Liver (tissue), 9 donors: ENCODE results near the gene CLTA. TPM values are rescaled to one million over a fixed set of nuclear protein-coding genes. Genes with fewer than 3 reads are reported as not detected.

Source experiments
- DNase-seq: peaks from one replicate; pipeline ENCODE4 v3.0.0-alpha.2; 2017; ENCODE audit warnings: low spot score
- H3K27ac ChIP-seq, 2 donors: one replicate each; pipeline ENCODE4 v1.7.0; 2013; ENCODE audit warnings: inconsistent platforms in 2 of 2, low read length in 2 of 2, control low read depth in 1 of 2, low read depth in 1 of 2, mild to moderate bottlenecking in 1 of 2
- H3K27me3 ChIP-seq, 4 donors: one replicate each; pipeline versions ENCODE4 v1.6.1 to v1.7.0; 2013; ENCODE audit warnings: low read length in 3 of 4, inconsistent platforms in 1 of 4, mild to moderate bottlenecking in 1 of 4, moderate library complexity in 1 of 4; ENCODE audit not compliant: control insufficient read depth in 4 of 4, insufficient read depth in 4 of 4
- H3K36me3 ChIP-seq, 4 donors: one replicate each; pipeline versions ENCODE4 v1.6.1 to v1.7.0; 2013; ENCODE audit warnings: low read length in 3 of 4, mild to moderate bottlenecking in 3 of 4, low read depth in 1 of 4, moderate library complexity in 1 of 4; ENCODE audit not compliant: control insufficient read depth in 4 of 4, insufficient read depth in 3 of 4
- H3K4me1 ChIP-seq, 4 donors: one replicate each; pipeline versions ENCODE4 v1.6.1 to v1.7.0; 2013; ENCODE audit warnings: low read length in 3 of 4, mild to moderate bottlenecking in 3 of 4, moderate library complexity in 1 of 4; ENCODE audit not compliant: control insufficient read depth in 4 of 4, insufficient read depth in 4 of 4
- H3K4me3 ChIP-seq, 3 donors: one replicate each; pipeline versions ENCODE4 v1.6.1 to v1.7.0; 2013; ENCODE audit warnings: low read length in 3 of 3, control low read depth in 1 of 3, low read depth in 1 of 3, mild to moderate bottlenecking in 1 of 3
- H3K9ac ChIP-seq, 2 donors: one replicate each; pipeline ENCODE4 v1.7.0; 2013; ENCODE audit warnings: low read length in 2 of 2, mild to moderate bottlenecking in 2 of 2, moderate library complexity in 2 of 2, control low read depth in 1 of 2, low read depth in 1 of 2
- H3K9me3 ChIP-seq, 4 donors: one replicate each; pipeline versions ENCODE4 v1.6.1 to v1.7.0; 2013; ENCODE audit warnings: low read length in 3 of 4; ENCODE audit not compliant: control insufficient read depth in 4 of 4
- CTCF ChIP-seq: fragments of 150-350 bp; IDR thresholded peaks from 2 replicates; pipeline ENCODE4 v1.5.1; 2017; ENCODE audit warnings: improper control_type of control experiment, low read depth, low read length; ENCODE audit not compliant: missing input control
- EGR1 ChIP-seq, 2 donors: IDR thresholded peaks; 2 replicates each; pipeline ENCODE4 v1.6.1; 2016 to 2018; ENCODE audit warnings: antibody characterized with exemption in 2 of 2, low read depth in 2 of 2
- FOXA1 ChIP-seq: IDR thresholded peaks from 2 replicates; pipeline ENCODE4 v1.6.1; 2016; ENCODE audit warnings: antibody characterized with exemption
- FOXA2 ChIP-seq: IDR thresholded peaks from 2 replicates; pipeline ENCODE4 v1.6.1; 2016; ENCODE audit warnings: antibody characterized with exemption
- GABPA ChIP-seq, 2 donors: IDR thresholded peaks in 1 of 2; conservative IDR thresholded peaks in 1 of 2; 2 replicates each; pipeline ENCODE4 v1.6.1; 2016; ENCODE audit warnings: antibody characterized with exemption in 2 of 2, mild to moderate bottlenecking in 1 of 2, moderate library complexity in 1 of 2
- HNF4A ChIP-seq, 2 donors: conservative IDR thresholded peaks; 2 replicates each; pipeline ENCODE4 v1.6.1; 2016; ENCODE audit warnings: antibody characterized with exemption in 2 of 2, mild to moderate bottlenecking in 2 of 2
- JUND ChIP-seq, 2 donors: IDR thresholded peaks; 2 replicates each; pipeline ENCODE4 v1.6.1; 2016; ENCODE audit warnings: antibody characterized with exemption in 2 of 2
- NR2F2 ChIP-seq: IDR thresholded peaks from 2 replicates; pipeline ENCODE4 v1.6.1; 2016; ENCODE audit warnings: antibody characterized with exemption
- RAD21 ChIP-seq, 2 donors: IDR thresholded peaks; 2 replicates each; pipeline ENCODE4 v1.6.1; 2016; ENCODE audit warnings: antibody characterized with exemption in 2 of 2, mild to moderate bottlenecking in 2 of 2
- RXRA ChIP-seq, 2 donors: IDR thresholded peaks; 2 replicates each; pipeline ENCODE4 v1.6.1; 2017 to 2018; ENCODE audit warnings: antibody characterized with exemption in 2 of 2, mild to moderate bottlenecking in 1 of 2
- TAF1 ChIP-seq: conservative IDR thresholded peaks from 2 replicates; pipeline ENCODE4 v1.6.1; 2016; ENCODE audit warnings: antibody characterized with exemption, mild to moderate bottlenecking
- YY1 ChIP-seq: IDR thresholded peaks from 2 replicates; pipeline ENCODE4 v1.6.1; 2016; ENCODE audit warnings: antibody characterized with exemption, mild to moderate bottlenecking
- WGBS: extraction: QIAGEN DNeasy Blood & Tissue Kit; methylation state at CpG from one replicate; pipeline ENCODE4 v1.1.7; 2013; 5-methylcytosine and 5-hydroxymethylcytosine counted together
- polyA plus RNA-seq, 2 donors: library from polyadenylated mRNA; stranded (reverse) in 1 of 2; unstranded in 1 of 2; fragments of 200-250 nt in 1 of 2; fragments of >200 nt in 1 of 2; fragmentation: Nextera tagmentation in 1 of 2; extraction: Ambion mirVana in 1 of 2; gene quantifications; one replicate each; pipeline versions ENCODE4 v1.2.1 to v1.2.3, GENCODE V29; 2013 to 2015
- total RNA-seq, 2 donors: library from RNA; depleted of rRNA; stranded (reverse); fragments of >200 nt; gene quantifications; one replicate each; pipeline ENCODE4 v1.2.3, GENCODE V29; 2014
- TF ChIP-seq, protein P1 (sequence below): IDR thresholded peaks from 2 replicates; pipeline ENCODE4 v1.6.1; 2016; ENCODE audit warnings: antibody characterized with exemption
- TF ChIP-seq, protein P2 (sequence below): IDR thresholded peaks from 2 replicates; pipeline ENCODE4 v1.6.1; 2016; ENCODE audit warnings: antibody characterized with exemption
- TF ChIP-seq, protein P3 (sequence below): IDR thresholded peaks from 2 replicates; pipeline ENCODE4 v1.6.1; 2016; ENCODE audit warnings: antibody characterized with exemption, mild to moderate bottlenecking
- donor health status: healthy.
- donor health status: healthy.
- donor health status: healthy.
- donor health status: healthy.
- donor health status: healthy.

Gene CLTA
- total and polyA plus RNA-seq, 4 donors, result 48.4 to 102 (median 74.6) TPM

- peak overlapping the region; percentile 88 to 93 (median 91) for H3K4me3 ChIP-seq
- H3K9ac ChIP-seq, result peak overlapping the region; percentile 66 to 89
- peak; percentile 45 for DNase-seq
- WGBS, result under 1% methylated on average over 18 of the region's 18 CpGs
- H3K27ac ChIP-seq, result peak overlapping the region; percentile 93 to 96
- H3K9me3 ChIP-seq, result no peaks in the 10 kb centered on the region
- H3K4me1 ChIP-seq, result peaks cover 0 to 33% (median 19%) of the 10 kb centered on the region in 4 donors
- no peaks in the 10 kb centered on the region for H3K36me3 ChIP-seq
- TF ChIP-seq, protein P1, sequence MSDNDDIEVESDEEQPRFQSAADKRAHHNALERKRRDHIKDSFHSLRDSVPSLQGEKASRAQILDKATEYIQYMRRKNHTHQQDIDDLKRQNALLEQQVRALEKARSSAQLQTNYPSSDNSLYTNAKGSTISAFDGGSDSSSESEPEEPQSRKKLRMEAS, result no peak
- TF ChIP-seq, protein P2, sequence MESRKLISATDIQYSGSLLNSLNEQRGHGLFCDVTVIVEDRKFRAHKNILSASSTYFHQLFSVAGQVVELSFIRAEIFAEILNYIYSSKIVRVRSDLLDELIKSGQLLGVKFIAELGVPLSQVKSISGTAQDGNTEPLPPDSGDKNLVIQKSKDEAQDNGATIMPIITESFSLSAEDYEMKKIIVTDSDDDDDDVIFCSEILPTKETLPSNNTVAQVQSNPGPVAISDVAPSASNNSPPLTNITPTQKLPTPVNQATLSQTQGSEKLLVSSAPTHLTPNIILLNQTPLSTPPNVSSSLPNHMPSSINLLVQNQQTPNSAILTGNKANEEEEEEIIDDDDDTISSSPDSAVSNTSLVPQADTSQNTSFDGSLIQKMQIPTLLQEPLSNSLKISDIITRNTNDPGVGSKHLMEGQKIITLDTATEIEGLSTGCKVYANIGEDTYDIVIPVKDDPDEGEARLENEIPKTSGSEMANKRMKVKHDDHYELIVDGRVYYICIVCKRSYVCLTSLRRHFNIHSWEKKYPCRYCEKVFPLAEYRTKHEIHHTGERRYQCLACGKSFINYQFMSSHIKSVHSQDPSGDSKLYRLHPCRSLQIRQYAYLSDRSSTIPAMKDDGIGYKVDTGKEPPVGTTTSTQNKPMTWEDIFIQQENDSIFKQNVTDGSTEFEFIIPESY, result no peak
- TF ChIP-seq FOXA1 (no peak), JUND (IDR thresholded peaks at IDR 0.05) (no peak), CTCF (no peak), HNF4A (conservative IDR thresholded peaks at IDR 0.05) (no peak), RAD21 (IDR thresholded peaks at IDR 0.05) (no peak), RXRA (IDR thresholded peaks at IDR 0.05) (no peak)
- H3K27me3 ChIP-seq, result no peaks in the 10 kb centered on the region
Measured at GRCh38 chr9:36191290-36191645, 547 bp downstream of the CLTA start.

DNA sequence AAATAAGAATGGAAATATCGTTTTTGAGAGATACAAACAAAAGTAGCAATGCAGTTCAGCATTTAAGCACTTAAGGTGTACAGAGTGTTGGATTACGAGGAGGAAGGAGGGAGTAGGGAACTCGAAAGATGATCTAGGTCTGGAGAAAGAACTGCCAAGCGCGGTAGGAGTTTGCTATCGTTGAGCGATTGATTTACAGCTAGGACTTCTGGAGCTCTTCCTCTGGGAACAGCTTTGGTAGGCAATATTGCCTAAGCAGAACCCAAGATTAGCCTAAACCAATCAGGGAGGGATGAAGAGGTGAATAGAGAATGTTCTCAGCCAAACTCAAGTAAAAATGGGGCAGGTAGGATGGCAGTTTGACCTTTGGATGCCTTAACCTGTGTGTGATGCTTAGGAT is 965 bp downstream of the CLTA start:
- Histone ChIP-seq H3K4me1 (peaks cover 0 to 33% (median 19%) of the 10 kb centered on the region in 4 donors), H3K9ac (peak overlapping the region; percentile 66 to 89), H3K36me3 (no peaks in the 10 kb centered on the region), H3K27me3 (no peaks in the 10 kb centered on the region), H3K27ac (no peak overlapping the region), H3K4me3 (peak overlapping the region; percentile 88 to 93 (median 91)), H3K9me3 (no peaks in the 10 kb centered on the region)
- TF ChIP-seq, protein P2, result no peak
- no peak for TF ChIP-seq NR2F2
- TF ChIP-seq YY1, result no peak
- TF ChIP-seq, protein P3, sequence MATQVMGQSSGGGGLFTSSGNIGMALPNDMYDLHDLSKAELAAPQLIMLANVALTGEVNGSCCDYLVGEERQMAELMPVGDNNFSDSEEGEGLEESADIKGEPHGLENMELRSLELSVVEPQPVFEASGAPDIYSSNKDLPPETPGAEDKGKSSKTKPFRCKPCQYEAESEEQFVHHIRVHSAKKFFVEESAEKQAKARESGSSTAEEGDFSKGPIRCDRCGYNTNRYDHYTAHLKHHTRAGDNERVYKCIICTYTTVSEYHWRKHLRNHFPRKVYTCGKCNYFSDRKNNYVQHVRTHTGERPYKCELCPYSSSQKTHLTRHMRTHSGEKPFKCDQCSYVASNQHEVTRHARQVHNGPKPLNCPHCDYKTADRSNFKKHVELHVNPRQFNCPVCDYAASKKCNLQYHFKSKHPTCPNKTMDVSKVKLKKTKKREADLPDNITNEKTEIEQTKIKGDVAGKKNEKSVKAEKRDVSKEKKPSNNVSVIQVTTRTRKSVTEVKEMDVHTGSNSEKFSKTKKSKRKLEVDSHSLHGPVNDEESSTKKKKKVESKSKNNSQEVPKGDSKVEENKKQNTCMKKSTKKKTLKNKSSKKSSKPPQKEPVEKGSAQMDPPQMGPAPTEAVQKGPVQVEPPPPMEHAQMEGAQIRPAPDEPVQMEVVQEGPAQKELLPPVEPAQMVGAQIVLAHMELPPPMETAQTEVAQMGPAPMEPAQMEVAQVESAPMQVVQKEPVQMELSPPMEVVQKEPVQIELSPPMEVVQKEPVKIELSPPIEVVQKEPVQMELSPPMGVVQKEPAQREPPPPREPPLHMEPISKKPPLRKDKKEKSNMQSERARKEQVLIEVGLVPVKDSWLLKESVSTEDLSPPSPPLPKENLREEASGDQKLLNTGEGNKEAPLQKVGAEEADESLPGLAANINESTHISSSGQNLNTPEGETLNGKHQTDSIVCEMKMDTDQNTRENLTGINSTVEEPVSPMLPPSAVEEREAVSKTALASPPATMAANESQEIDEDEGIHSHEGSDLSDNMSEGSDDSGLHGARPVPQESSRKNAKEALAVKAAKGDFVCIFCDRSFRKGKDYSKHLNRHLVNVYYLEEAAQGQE, result no peak
- TF ChIP-seq CTCF, result no peak
- no peak for TF ChIP-seq GABPA (IDR thresholded peaks at IDR 0.05 in 1 of 2, conservative IDR thresholded peaks at IDR 0.05 in 1 of 2)
- no peak for TF ChIP-seq HNF4A (conservative IDR thresholded peaks at IDR 0.05)
- no peak for TF ChIP-seq JUND (IDR thresholded peaks at IDR 0.05)
- TF ChIP-seq EGR1 (IDR thresholded peaks at IDR 0.05; ENCODE audit: low read depth in 2 of 2), result no peak
- no peak for TF ChIP-seq TAF1
- TF ChIP-seq FOXA1, result no peak
- TF ChIP-seq FOXA2, result no peak
- TF ChIP-seq RAD21 (IDR thresholded peaks at IDR 0.05), result no peak
- no peak for DNase-seq
- 1% methylated on average over 7 of the region's 7 CpGs for WGBS
